ENCODE measurements around the gene KIF5A.
"Not testable (repeated sequence)": the region's sequence is repeated elsewhere in the genome, so short reads cannot be mapped to it uniquely, and the experiment has no call there.

KIF5A gene

DNA sequence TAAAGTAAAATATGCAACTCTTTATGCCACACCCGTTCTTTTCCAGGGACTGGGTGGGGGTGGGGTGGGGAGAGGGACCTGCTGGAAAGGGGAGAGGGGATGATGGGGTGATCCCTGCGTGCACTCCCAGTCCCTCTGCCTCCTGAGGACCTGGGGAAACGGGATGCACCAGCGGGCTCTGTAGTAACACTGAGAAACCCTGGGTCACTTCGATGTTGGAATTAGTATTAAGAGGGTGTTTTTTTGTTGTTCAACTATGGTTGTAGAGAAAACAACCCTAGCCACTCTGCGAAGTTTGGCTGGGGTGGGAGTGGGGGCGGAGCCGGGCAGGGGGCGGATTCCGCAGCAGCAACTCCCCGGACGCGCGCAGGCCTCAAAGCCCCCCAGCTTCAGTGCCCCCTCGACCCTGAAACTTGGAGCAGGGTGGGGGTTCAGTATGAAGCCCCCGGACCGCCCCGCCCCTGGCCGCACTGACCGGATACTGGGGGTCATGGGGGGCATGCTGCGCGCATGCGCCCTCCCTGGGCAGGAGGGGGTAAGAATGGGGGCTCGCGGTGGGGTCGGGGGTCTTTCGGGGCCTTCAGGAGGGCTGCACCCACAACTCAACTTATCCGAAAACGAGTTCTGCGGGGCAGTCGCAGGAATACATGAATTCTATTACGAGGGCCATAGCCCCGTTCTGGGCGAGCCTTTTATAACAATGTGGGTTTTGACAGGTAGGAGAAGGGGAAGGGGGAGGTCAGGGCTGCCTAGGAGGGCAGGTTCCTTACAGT, 60.1 kb downstream of the KIF5A start:
- no peak for DNase-seq

DNA sequence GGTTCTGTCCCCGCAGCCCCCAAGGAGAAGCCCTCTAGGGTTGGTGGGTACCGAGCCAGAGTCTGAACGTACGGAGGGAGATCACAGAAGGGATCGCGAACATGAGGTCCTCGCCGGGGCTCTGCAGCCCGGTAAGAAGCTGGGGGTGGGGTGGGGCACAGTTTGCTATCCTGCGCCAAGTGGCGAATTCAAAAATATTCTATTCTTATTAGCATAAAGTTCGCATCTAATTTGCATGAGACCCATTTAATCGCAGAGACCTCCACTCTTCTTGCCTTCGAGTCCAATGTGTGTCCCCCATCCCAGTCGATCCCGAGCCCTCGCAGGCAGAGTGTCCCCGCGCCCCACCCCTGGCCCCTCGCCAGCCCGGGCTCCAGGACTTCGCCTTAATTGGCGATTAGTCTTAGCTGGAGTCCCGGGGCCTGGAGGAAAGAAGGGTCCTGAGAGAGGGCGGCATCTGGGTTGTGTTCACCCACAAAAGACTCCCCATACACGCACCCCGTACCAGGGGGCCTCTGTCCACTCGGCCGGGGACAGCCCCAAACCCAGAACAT, 60.8 kb downstream of the KIF5A start:
- DNase-seq: no peak

DNA sequence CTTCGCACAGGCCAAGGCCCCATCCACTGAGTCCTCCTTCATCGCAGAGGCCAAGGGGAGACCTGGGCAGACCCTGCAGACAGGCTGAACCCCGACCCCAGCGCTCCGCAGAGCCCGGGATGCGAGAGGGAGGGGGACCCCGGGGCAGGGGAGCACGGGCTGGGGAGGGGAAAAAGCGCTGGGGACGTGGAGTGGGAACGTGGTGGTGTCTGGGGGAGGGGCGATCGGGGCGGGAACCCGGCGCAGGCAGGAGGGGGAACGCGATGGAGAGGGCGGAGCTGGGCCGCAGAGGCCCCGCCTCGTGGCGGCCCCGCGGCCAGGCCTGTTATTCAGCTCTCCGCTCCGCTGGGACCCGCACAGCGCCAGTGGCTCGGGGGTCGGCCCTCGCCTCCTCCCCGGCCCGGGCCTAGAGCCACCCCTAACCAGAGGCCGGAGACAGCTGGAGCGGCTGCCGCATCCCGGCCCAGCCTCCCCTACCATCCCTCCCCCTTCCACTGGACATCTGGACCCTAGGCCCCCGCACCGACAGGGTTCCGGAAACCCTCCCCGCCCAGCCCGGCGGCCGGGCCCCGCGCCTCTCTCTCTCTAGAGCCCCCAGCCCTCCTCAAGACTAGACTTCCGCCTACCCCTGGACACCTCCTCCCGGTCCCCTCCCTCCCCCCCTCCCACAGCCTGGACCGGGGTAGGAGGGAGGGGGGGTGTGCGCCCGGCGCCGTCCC, 61.4 kb downstream of the KIF5A start, which contains the start of gene ARHGEF25:
Gene ARHGEF25, plus strand, starts transcription at position 328 of the 719 bp plus-strand sequence. CDS start 460 bp downstream, outside the sequence.
- no peak for DNase-seq

DNA sequence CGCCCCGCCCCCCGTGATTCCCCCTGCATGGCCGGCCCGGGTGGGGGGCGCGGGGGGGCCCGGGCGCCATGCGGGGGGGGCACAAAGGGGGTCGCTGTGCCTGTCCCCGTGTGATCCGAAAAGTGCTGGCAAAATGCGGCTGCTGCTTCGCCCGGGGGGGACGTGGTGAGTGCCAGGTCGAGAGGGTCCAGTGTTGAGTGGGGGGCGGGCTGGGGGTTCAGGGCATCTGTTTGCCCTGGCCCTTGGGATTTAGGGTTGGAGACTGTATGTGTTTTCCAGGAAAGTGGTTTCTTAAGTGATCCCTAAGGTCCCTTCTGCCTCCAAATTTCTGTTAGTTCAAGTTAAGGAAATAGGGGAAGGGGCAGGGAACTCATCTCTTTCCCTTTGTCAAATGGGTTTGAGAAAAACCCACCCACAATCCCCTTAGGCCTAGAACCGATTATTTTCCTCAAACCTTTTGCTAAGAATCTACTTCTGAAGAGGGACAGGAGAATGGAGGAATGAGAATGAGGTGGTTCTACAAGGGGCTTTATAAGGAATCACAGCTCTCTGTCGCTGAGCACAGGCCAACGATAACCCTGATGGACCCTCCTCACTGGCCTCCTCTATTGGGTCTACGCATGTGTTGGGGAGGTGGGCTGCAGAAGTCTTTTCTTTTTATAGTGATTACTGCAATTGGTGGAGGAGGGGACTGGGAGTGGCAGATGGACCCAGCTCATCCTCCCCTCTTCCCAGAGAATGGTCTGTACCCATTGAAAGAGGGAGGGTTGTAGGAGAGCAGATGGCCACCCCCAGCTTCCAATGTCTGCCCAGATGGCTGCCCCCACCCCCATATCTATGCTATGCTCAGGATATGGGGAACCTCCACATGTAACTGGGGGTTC, 62.2 kb downstream of the KIF5A start:
- DNase-seq: no peak

DNA sequence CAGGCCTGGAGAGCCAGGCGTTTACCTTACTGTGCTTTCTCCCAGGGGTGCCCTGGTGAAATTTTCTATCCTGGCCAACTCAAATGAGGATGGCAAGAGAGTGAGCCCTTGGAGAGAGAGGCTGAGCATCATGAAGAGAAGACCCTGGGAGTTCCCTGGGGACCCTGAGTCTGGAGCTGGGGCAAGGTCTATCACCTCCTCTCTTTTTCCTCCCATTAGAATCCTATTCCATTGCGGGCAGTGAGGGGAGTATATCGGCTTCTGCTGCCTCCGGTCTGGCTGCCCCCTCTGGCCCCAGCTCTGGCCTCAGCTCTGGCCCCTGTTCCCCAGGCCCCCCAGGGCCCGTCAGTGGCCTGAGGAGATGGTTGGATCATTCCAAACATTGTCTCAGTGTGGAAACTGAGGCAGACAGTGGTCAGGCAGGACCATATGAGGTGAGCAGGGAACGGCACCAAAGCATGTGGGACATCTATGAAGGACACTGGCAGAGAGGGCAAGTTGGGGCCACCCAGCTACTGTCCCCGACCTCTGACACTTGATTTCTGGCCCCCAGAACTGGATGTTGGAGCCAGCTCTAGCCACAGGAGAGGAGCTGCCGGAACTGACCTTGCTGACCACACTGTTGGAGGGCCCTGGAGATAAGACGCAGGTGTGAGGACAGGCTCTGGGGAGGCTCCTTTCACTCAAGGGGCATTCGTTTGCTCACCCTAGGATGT, 63.0 kb downstream of the KIF5A start:
- DNase-seq: no peak

DNA sequence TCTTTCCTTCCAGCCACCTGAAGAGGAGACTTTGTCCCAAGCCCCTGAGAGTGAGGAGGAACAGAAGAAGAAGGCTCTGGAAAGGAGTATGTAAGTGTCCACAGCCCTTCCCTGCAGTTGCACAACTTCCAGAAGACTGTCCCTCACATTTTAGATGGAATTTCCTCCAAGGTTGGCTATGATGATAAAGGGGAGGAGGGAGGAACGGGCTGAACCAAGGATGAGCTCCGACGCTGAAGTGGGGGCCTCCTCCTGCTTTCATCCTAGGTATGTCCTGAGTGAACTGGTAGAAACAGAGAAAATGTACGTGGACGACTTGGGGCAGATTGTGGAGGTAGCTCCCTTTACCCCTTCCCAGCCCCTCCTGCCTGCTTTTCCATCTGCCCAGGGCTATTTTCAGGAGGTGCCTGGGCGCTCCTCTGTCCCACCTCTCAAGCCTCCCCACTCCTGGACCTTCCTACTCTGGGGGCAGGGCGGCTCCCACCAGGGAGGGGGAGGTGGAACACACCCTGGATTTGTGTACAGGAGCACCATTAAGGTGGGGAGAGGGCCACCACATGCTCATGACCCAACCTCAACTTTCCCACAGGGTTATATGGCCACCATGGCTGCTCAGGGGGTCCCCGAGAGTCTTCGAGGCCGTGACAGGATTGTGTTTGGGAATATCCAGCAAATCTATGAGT, 63.7 kb downstream of the KIF5A start:
- DNase-seq: no peak

DNA sequence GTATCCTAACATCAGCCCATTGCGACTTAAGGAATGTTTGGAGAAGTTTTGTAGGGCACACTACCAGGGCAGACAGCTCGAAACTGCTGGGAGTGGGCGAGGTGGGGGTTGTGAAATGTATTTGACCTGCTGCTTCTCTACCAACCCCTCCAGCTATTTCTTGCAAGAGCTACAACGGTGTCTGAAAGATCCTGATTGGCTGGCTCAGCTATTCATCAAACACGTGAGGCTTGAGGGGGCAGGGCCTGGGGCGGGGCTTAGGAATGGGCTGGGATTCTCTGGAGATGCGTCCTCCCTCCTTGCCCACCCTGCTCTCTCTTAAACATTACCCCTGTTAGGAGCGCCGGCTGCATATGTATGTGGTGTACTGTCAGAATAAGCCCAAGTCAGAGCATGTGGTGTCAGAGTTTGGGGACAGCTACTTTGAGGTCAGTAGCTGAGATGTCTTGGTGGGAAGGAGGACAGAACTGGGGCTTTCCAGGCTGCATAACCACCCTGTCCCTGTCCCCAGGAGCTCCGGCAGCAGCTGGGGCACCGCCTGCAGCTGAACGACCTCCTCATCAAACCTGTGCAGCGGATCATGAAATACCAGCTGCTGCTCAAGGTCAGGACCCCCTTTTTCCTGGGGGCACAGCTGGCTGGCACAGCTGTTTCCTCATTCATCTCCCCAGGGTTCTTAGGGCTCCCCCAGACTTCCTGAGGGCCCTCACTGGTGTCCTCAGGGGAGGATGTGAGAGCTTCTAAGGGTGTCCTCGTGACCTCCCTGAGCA, 64.5 kb downstream of the KIF5A start:
- DNase-seq: no peak

DNA sequence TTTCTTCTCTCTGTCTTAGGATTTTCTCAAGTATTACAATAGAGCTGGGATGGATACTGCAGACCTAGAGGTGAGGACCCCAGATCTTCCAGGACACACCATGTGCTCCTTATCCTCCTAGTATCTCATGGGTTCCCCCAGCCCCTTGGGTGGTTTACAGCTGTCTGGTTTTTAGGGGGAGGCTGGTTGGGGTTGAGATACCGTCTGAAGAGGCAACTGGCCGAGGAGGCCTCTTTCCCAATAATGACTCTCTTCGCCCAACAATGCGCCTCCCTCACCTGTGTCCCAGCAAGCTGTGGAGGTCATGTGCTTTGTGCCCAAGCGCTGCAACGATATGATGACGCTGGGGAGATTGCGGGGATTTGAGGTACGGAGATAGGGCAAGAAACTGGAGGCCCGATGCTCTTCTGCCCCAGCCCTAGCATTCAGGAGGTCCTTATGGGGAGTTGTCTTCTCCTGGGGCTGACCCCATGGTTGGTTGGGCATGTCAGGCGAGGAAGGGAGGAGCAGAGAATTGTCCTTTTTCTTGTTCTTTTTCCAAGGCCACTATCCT, 65.2 kb downstream of the KIF5A start:
- DNase-seq: no peak

DNA sequence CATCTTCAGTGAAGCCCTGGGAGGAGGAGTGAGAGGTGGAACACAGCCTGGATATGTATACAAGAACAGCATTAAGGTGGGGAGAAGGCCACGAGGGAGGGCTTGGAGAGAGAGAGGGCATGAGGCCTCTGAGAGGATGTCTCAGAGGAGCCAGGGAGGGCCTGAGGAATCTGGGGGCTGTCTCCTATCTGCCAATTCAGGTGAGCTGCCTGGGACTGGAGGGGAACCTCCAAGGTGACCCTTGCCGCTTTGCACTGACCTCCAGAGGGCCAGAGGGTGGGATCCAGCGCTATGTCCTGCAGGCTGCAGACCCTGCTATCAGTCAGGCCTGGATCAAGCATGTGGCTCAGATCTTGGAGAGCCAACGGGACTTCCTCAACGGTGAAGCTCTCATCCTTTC, 65.8 kb downstream of the KIF5A start:
- DNase-seq: no peak

DNA sequence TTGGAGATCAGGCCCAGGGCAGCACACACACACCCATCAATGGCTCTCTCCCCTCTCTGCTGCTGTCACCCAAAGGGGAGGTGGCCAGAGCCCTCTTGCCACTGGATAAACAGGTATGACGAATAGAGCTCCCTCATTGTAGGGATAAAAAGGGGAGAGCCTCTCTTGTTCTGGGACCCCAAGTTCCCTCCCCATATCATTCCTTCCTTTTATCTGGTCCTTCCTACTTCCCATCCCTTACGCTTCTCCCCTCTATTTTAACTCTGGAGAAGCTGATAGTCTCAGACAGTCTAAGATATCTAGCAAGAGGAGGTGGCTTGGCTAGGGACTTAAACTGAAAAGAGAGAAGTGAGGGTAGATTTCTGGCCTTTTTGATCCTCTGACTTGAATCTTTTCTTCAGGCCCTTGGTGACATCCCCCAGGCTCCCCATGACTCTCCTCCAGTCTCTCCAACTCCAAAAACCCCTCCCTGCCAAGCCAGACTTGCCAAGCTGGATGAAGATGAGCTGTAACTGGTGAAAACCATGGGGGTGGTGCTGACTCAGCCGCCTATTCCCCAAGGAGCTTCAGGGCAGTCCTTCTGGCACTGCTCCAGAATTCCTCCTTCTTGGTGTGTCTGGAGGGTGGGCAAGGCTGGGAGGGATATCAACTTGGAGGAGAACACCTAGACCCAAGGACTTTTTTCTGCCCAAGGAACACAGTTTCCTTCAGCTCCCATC, 66.7 kb downstream of the KIF5A start:
- no peak for DNase-seq

DNA sequence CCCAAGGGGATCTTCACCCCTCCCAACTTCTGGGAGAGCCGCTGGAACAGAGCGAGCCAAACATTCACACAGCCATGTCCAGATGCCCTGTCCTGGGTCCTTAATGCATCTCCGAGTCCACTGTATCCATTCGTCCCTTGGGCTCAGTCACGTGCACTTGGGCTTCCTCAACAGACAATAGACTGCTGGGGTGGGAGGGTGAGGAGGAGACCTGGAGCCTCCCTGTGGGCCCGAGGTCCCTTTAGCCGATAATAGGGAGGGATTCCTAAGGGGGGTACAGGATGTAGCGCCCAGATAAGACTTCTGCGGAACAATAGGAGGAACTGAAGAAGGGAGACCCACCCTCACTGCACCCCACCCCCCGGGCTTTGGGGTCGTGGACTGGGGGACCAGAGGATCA, 68.1 kb downstream of the KIF5A start:
- DNase-seq: no peak

DNA sequence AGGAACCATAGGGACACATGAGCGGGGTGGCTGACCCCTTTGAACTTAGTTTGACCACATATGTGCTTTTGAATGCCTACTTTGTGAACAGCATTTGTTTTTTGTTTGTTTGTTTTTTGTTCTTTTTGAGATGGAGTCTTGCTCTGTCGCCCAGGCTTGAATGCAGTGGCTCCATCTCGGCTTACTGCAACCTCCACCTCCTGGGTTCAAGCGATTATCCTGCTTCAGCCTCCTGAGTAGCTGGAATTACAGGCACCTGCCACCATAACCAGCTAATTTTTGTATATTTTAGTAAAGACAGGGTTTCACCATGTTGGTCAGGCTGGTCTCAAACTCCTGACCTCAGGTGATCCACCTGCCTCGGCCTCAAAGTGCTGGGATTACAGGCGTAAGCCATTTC, 68.6 kb downstream of the KIF5A start:
- not testable (repeated sequence) for DNase-seq

DNA sequence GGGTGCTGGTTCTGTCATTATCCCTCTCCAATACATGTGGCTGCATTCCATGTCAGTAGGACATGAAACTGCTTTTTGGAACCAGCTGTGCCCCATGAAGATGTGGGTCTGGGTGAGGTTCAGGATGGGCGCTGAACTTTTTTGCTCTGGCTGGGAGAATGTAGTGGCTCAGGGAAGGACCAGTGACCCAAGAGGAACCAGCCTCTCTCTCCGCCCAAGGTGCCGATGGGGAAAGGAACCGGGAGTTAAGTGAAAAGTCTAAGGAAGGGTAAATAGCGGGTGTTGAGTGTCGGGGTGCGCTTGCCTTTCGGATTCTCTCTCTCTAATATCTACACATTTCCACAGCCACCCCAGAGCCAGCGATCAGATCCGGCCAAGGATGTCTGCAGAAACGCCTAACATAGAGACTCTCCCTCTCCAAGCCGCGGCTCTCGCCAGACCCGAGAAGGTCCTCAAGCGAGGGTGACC, 69.2 kb downstream of the KIF5A start:
- no peak for DNase-seq

DNA sequence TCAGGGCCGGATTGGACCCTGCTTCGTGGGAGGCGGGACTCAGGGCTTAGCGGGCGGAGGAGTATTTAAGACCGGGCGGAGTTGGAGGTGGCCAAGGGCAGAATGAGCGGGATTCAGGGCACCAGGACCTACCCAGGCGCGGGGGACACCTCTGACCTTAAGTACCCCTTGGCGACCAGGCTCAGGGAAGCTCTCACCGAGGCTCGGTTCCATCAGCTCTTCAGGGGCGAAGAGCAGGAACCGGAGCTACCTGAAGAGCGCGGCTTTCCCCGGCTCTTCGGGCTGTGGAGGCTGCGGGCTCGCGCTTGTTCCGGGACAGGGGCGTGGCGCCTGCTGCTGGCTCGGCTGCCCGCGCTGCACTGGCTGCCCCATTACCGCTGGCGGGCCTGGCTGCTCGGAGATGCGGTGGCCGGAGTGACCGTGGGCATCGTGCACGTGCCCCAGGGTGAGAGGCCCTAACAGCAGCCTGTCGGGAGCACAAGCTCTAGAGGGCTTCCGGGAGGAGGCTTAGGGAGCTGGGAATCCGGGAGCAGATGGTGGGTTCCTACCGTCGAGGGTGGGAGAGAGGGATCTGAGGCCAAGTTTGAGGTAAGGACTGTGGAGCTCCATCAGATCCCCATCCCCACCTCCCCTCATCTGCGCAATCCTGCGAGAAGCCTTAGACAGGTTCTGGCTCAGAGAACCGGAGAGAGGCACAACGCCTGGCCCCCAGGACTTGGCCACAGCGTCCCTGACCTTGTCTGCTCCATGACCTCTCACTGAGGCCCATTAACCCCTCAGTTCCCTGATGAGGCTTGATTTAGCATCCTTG, 69.8 kb downstream of the KIF5A start:
- no peak for DNase-seq

DNA sequence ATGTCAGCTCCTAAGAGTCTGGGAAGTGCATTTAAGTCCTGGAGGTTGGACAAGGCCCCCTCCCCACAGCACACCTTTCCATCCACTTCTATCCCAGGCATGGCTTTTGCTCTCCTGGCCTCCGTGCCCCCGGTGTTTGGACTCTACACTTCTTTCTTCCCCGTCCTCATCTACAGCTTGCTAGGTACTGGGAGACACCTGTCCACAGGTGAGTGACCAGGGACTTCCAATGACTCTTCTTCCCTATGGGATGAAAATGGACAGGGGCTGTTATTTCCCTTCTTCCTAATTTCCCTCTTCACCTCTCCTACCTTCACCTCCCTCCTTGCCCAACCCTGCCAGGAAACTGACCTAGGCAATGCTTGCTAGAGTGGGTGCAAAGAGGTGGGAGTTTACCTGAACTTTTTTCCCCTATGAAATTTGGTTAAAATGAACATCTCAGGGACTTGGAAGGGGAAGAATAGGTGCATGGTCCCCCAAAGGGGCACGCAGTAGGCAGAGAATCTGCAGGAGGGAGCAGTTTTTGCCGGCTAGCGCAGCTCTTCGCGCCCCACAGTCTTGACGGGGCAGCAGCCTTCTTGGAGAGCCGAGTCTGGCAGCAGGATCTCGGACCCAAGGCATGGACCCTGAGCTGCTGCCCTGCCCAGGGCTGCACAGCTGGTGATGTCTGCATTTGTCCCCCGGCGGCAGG, 70.5 kb downstream of the KIF5A start:
- DNase-seq: no peak

DNA sequence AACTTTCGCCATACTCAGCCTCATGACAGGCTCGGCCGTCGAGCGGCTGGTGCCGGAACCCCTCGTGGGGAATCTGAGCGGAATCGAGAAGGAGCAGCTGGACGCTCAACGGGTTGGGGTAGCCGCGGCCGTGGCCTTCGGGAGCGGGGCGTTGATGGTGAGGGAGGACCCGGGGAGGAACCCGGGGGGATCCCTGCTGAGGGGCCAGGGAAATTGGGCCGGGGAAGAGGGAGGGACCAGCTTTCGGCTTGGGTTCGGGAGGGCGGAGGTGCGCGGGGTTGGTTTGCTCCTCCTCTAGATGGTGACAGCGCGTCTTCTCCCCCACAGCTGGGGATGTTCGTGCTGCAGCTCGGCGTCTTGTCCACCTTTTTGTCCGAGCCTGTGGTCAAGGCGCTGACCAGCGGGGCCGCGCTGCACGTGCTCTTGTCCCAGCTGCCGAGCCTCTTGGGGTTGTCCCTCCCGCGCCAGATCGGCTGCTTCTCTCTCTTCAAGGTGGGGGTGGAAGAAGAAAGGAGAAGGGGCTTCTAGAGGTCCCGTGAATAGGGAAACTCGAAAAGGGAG, 71.2 kb downstream of the KIF5A start:
- DNase-seq: no peak

DNA sequence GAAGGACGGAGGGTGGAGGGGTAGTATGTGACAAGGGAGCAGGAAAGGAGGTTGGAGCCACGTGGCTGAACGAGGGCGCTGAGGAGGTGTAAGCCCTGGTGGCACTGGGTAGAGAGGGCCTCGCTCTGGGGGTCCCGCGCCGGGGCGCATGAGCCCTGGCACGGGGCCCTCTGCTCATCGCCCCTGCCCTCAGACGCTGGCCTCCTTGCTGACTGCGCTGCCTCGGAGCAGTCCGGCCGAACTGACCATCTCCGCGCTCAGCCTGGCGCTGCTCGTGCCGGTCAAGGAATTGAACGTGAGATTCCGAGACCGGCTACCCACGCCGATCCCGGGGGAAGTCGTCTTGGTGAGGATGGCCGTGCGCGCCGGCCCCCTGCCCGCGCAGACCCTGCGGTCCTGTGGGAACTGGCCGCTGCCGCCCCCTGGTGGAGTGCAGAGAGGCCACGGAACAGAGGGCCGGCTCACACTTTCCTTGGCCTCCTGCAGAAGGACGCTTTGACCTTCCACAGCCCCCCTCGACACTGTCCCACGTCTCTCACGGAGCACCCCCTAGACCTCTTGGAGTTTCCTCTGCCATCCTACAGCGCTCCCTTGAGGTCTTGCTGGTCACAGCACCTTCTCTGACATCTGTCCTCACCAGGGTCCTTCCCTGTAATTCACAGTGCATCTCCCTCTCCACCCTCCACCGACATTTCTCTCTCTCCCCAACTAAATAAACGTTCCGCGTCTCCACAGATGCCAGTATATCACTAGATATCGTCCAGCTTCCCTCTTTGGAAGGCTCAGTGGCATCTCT, 71.9 kb downstream of the KIF5A start:
- DNase-seq: no peak

Measured in NCI-H2029 treated with DMSO at 0.1 percent for 48 hours (cell line).